Measurements from ENCODE around the gene GPR150.
"Not testable (repeated sequence)": the region's sequence is repeated elsewhere in the genome, so short reads cannot be mapped to it uniquely, and the experiment has no call there.

The GPR150 gene

DNA sequence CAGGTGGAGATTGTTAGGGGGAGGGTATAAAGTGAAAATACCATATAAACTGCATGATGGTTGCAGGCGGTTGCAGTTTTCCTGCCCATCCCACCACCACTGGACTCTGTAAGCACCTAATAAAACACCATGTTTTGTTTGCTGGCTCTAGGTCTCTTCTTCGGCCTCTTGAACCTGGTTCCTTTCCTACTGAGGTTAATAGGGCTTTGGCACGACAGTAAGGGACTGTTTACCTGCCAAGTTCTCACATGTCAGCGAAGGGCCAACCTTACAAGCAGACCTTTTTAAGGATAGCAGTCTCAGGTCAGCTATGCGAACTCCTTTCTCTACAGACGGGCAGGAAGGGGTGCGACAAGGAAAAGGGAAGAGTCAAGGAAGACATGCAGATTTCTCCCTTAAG lies 23.3 kb downstream of the GPR150 start:
- peaks cover 4% of the 10 kb centered on the region for H3K4me1 ChIP-seq (ENCODE audit: control insufficient read depth, low read depth, low read length)
- H3K9ac ChIP-seq (ENCODE audit: low read length) = no peak overlapping the region
- H3K36me3 ChIP-seq (ENCODE audit: control insufficient read depth, low read depth, low read length) = no peaks in the 10 kb centered on the region
- H3K27ac ChIP-seq (ENCODE audit: low read length) = no peak overlapping the region
- no peaks in the 10 kb centered on the region for H3K9me3 ChIP-seq (ENCODE audit: control insufficient read depth, low read depth, low read length)
- H3K27me3 ChIP-seq (ENCODE audit: control insufficient read depth, insufficient read depth, low read length) = no peaks in the 10 kb centered on the region
- no peak overlapping the region for H3K4me3 ChIP-seq (ENCODE audit: low read length)

DNA sequence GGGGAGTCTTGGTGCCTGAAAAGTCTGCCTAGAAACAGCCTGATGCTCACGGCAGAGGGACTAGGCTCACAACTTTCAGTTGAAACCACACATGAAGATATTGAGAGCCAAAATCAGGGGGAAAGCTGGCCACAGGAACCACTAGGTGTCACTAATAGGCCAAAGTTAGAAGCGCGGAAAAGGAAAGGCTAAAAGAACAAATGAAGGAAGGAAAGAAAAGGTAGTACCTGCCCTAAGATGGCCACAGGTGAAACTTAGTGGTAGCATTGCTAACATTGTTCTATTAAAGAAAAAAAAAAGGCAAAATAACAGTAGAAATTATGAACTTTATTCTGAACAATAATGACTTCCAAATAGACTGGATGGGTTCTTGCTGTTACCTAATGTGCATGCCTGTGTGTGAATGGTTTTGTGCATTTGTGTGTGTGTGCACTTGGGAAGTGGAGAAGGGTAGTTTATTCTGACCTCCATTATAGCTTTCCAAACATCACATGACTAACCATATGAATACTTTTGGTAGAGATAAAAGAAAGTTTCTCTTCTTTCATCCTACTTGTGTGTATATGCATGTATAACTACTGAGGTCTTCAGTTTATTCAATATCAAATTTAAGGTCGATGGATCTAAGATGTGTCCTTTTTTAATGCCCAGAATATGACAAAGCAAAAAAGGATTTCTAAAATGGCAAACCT lies 24.6 kb downstream of the GPR150 start:
- Histone ChIP-seq H3K36me3 (ENCODE audit: control insufficient read depth, low read depth, low read length) (no peaks in the 10 kb centered on the region), H3K4me1 (ENCODE audit: control insufficient read depth, low read depth, low read length) (peaks cover 4% of the 10 kb centered on the region), H3K27ac (ENCODE audit: low read length) (no peak overlapping the region), H3K4me3 (ENCODE audit: low read length) (no peak overlapping the region), H3K27me3 (ENCODE audit: control insufficient read depth, insufficient read depth, low read length) (no peaks in the 10 kb centered on the region), H3K9me3 (ENCODE audit: control insufficient read depth, low read depth, low read length) (no peaks in the 10 kb centered on the region), H3K9ac (ENCODE audit: low read length) (no peak overlapping the region)

DNA sequence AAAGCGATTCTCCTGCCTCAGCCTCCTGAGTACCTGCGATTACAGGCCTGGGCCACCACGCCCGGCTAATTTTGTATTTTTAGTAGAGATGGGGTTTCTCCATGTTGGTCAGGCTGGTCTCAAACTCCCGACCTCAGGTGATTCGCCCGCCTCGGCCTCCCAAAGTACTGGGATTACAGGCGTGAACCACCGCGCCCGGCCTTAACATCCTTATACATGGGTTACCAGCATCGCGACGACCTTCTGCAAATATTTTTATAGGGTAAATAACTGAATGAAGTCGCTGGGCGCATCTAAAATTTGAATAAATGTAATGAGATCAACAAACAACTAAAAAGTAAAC lies 26.3 kb downstream of the GPR150 start:
- not testable (repeated sequence) for H3K4me1 ChIP-seq (ENCODE audit: control insufficient read depth, low read depth, low read length); H3K27ac ChIP-seq (ENCODE audit: low read length); H3K36me3 ChIP-seq (ENCODE audit: control insufficient read depth, low read depth, low read length); H3K9ac ChIP-seq (ENCODE audit: low read length); H3K4me3 ChIP-seq (ENCODE audit: low read length); H3K27me3 ChIP-seq (ENCODE audit: control insufficient read depth, insufficient read depth, low read length); H3K9me3 ChIP-seq (ENCODE audit: control insufficient read depth, low read depth, low read length)

DNA sequence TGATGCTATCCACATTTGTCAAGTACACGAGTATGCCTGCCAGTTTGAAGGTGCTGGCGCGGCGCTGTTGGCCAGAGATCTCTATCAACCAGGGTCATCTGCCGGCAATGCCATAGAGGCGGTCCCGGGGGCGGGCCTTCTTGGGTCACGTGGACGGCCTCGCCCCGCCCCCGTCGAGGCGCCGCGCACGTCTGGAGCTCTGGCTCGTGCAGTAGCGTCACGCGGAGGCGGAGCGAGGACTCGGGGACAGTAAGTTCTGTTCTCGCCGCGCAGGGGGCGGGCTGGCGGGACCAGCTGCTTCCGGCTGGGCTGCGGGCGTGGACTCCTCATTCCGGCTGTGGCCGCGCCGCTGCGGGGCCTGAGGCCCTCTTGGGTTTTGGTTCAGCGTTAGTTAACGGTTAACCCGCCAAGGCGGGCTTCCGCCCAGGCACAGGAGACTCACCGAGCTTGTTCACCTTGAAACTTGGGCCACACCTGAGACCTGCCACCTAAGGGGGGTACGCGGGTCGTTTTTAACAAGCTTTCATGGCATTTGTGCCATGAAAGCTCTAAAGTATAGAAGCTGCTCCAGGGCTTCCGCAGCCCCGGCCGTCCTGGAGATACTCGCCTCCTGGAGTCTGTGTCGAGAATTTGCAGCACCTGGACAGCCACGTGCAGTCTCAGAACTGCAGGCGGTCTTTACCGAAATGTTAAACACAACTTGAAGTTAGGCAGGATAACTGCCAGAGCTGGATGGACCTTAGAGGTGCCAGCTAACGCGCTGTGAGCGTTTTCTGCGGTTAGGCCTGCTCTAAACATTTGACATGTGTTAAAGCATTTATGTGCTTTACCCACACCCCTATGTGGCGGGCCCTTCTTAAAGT lies 26.9 kb downstream of the GPR150 start, which contains the start of gene RFESD:
TSS of gene RFESD (plus strand) at position 209 of the 863 bp plus-strand sequence. CDS start 5,495 bp downstream, outside the sequence.
- Histone ChIP-seq H3K27me3 (ENCODE audit: control insufficient read depth, insufficient read depth, low read length) (no peaks in the 10 kb centered on the region), H3K36me3 (ENCODE audit: control insufficient read depth, low read depth, low read length) (no peaks in the 10 kb centered on the region), H3K27ac (ENCODE audit: low read length) (no peak within 1 kb of the TSS), H3K4me3 (ENCODE audit: low read length) (peak within 1 kb of the TSS; percentile 62), H3K4me1 (ENCODE audit: control insufficient read depth, low read depth, low read length) (peaks cover 4% of the 10 kb centered on the region), H3K9me3 (ENCODE audit: control insufficient read depth, low read depth, low read length) (no peaks in the 10 kb centered on the region), H3K9ac (ENCODE audit: low read length) (peak within 1 kb of the TSS; percentile 47)

DNA sequence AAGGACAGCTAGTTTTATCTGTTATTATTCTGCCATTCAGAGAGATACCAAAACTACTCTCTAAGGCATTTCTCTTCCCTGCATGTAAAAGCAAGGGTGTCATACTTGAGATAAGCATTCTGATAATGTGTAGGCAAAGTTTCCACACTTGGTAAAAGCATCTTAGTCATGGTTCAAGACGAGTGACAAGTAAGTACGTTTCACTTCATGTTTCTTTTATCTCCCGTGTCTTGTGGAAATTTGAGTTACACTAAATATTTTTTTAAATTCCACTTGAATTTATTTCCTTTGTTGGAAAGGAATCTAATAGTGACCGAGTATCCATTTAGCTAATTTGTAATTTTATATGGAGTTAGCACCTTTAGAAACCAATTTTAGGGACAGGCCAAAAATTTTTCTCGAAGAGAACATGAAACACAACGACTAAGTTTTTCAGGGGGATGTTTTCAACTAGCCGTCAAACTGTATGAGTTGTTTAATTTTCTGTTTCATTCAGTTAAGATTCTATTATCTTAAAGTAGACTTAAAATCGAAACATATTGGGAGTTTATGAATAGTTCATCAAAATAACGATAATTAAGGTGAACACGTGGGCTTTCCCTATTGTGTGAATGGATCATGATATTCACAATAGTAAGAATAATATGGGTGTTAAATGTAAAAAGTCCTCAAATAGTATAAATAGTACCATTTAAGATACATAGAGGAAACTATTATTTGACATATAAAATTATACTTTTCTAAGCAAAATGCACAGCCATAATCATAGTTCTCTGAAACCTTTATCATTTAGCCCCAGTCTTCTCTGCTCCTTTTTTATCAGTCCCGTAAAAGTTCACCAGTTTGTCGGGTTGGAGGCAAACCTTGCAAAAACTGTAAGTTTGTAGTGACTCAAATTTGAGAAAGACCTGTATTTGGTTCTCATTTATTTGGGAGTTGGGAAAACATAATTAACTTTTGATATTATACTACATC lies 28.3 kb downstream of the GPR150 start:
- Histone ChIP-seq H3K9ac (ENCODE audit: low read length) (no peak overlapping the region), H3K4me3 (ENCODE audit: low read length) (no peak overlapping the region), H3K4me1 (ENCODE audit: control insufficient read depth, low read depth, low read length) (peaks cover 4% of the 10 kb centered on the region), H3K27ac (ENCODE audit: low read length) (no peak overlapping the region), H3K9me3 (ENCODE audit: control insufficient read depth, low read depth, low read length) (no peaks in the 10 kb centered on the region), H3K36me3 (ENCODE audit: control insufficient read depth, low read depth, low read length) (no peaks in the 10 kb centered on the region), H3K27me3 (ENCODE audit: control insufficient read depth, insufficient read depth, low read length) (no peaks in the 10 kb centered on the region)

DNA sequence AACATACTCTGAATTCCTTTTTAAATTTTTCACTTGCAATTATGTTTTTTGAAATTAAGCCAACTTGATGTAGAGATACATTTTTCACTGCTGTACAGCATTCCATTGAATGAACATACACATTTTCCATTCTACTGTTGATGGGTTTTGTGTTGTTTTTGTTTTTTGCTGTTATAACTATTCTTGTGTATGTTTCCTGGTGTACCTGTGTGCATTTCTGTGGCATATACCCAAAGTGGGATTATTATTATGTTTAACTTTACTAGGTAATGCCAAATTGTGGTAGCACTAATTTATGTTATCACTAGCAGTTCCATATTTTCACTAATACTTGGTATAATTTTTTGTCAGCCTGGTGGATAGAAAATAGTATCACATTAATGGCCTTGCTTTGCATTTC lies 29.4 kb downstream of the GPR150 start:
- Histone ChIP-seq H3K36me3 (ENCODE audit: control insufficient read depth, low read depth, low read length) (no peaks in the 10 kb centered on the region), H3K27me3 (ENCODE audit: control insufficient read depth, insufficient read depth, low read length) (no peaks in the 10 kb centered on the region), H3K9ac (ENCODE audit: low read length) (no peak overlapping the region), H3K27ac (ENCODE audit: low read length) (no peak overlapping the region), H3K4me1 (ENCODE audit: control insufficient read depth, low read depth, low read length) (peaks cover 4% of the 10 kb centered on the region), H3K4me3 (ENCODE audit: low read length) (no peak overlapping the region), H3K9me3 (ENCODE audit: control insufficient read depth, low read depth, low read length) (no peaks in the 10 kb centered on the region)

DNA sequence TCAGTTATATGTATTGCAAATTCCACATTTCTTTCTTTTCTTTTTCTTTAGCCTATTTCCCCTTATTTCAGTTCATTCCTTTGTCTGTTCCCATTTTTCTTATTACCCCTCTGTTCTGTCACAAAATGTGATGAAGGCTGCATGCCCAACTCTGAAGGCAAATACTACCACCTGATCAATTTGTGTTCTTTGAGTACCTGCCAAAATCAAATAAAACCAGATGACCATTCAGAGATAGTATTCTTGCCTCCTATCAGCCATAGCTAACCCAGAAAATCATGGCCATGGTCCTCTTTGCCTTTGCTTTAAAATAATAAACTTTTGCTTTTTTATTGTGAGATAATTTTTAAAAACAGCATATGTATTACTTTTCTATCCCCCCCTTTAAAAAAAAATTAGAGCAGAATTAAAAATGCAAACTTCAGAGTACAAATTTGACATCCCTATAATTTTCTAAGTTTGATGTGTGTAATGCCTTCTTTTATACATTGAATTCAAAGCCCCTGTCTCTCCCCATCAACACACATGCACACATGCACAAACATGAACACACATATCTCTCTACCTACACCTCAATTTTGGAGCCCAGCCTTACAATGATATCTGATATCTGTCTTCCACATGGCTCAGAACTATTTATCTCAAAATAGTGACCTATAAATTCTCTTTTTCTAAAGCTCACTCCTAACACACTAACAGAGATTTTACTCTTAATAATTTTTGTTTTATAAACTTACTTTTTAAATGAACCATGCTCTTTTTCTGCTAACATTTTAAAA lies 30.1 kb downstream of the GPR150 start:
- no peak overlapping the region for H3K4me3 ChIP-seq (ENCODE audit: low read length)
- peaks cover 4% of the 10 kb centered on the region for H3K4me1 ChIP-seq (ENCODE audit: control insufficient read depth, low read depth, low read length)
- H3K9me3 ChIP-seq (ENCODE audit: control insufficient read depth, low read depth, low read length) = no peaks in the 10 kb centered on the region
- H3K27me3 ChIP-seq (ENCODE audit: control insufficient read depth, insufficient read depth, low read length) = no peaks in the 10 kb centered on the region
- H3K36me3 ChIP-seq (ENCODE audit: control insufficient read depth, low read depth, low read length) = no peaks in the 10 kb centered on the region
- no peak overlapping the region for H3K9ac ChIP-seq (ENCODE audit: low read length)
- H3K27ac ChIP-seq (ENCODE audit: low read length) = no peak overlapping the region

DNA sequence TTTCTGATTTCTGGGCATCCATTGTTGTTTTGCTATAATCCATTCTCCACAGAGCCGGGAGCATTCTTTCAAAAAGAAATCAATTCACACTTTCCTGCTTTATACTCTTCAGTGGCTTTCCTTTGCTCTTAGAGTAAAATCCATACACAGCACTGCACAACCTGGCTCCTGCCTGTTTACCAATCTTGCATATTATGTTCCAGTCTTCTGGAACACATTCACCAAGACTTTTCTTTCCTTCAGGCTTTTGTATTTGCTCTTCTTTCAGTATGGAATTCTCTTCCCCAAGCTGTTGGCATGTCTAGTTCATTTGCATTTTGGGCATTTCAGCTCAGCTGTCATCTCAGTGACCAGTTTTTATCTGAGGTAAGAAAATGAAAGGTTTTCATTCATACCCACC lies 33.0 kb downstream of the GPR150 start:
- Histone ChIP-seq H3K9ac (ENCODE audit: low read length) (no peak overlapping the region), H3K27ac (ENCODE audit: low read length) (no peak overlapping the region), H3K4me1 (ENCODE audit: control insufficient read depth, low read depth, low read length) (no peaks in the 10 kb centered on the region), H3K27me3 (ENCODE audit: control insufficient read depth, insufficient read depth, low read length) (no peaks in the 10 kb centered on the region), H3K9me3 (ENCODE audit: control insufficient read depth, low read depth, low read length) (no peaks in the 10 kb centered on the region), H3K36me3 (ENCODE audit: control insufficient read depth, low read depth, low read length) (no peaks in the 10 kb centered on the region), H3K4me3 (ENCODE audit: low read length) (no peak overlapping the region)

DNA sequence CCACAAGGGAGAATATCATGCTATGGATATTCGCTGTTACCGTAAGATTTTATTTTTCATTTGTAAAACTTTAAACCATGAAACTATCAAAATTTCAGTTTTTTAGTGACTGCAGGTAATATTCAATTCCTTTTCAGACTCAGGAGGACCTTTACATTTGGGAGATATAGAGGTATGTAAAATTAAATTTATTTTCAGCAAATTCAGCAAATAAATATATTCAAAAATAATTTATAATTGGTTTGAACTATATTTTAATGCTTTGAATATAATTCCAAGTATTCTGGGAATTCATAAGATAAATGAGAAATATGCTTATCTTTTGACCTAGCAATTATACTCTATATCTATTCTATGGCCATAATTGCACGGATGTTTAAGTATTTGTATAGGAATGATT lies 34.3 kb downstream of the GPR150 start:
- Histone ChIP-seq H3K27me3 (ENCODE audit: control insufficient read depth, insufficient read depth, low read length) (no peaks in the 10 kb centered on the region), H3K4me1 (ENCODE audit: control insufficient read depth, low read depth, low read length) (no peaks in the 10 kb centered on the region), H3K36me3 (ENCODE audit: control insufficient read depth, low read depth, low read length) (no peaks in the 10 kb centered on the region), H3K9me3 (ENCODE audit: control insufficient read depth, low read depth, low read length) (no peaks in the 10 kb centered on the region), H3K9ac (ENCODE audit: low read length) (no peak overlapping the region), H3K27ac (ENCODE audit: low read length) (no peak overlapping the region), H3K4me3 (ENCODE audit: low read length) (no peak overlapping the region)

DNA sequence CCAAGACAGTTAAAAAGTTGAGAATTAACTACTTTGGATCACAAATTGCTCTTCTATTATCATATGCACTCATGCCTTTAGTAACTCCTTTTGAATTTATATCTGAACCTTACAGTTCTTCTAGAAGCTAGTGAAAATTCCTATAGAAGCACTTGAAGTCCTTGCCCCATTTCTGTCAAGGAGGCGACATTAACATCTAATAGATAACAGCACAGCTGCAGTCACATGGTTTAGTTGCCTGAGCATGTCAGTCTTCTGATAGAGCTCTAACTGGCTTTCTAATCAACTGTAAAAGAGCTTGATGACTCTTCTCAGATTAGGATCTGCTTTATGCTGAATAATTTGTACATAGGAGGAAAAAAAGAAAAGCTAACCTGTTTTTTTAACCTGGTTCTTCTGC lies 35.7 kb downstream of the GPR150 start:
- H3K27me3 ChIP-seq (ENCODE audit: control insufficient read depth, insufficient read depth, low read length) = no peaks in the 10 kb centered on the region
- no peaks in the 10 kb centered on the region for H3K36me3 ChIP-seq (ENCODE audit: control insufficient read depth, low read depth, low read length)
- H3K4me1 ChIP-seq (ENCODE audit: control insufficient read depth, low read depth, low read length) = peaks cover 7% of the 10 kb centered on the region
- H3K9ac ChIP-seq (ENCODE audit: low read length) = no peak overlapping the region
- H3K4me3 ChIP-seq (ENCODE audit: low read length) = no peak overlapping the region
- H3K9me3 ChIP-seq (ENCODE audit: control insufficient read depth, low read depth, low read length) = no peaks in the 10 kb centered on the region
- H3K27ac ChIP-seq (ENCODE audit: low read length) = no peak overlapping the region

DNA sequence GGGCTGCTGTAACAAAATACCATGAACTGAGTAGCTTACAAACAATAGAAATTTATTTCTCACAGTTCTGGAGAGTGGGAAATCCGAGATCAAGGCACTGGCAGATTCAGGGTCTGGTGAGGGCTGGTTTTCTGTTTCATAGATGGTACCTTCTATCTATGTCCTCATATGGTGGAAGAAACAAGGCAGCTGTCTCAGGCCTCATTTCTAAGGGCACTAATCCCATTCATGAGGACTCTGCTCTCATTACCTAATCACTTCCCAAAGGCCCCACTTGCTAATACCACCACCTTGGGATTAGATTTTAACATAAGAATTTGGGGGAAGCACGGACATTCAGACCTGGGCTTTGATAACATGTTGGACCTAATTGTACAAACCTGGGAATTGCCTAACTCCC lies 40.2 kb downstream of the GPR150 start:
- H3K36me3 ChIP-seq (ENCODE audit: control insufficient read depth, low read depth, low read length) = no peaks in the 10 kb centered on the region
- no peak overlapping the region for H3K27ac ChIP-seq (ENCODE audit: low read length)
- H3K4me3 ChIP-seq (ENCODE audit: low read length) = no peak overlapping the region
- H3K9ac ChIP-seq (ENCODE audit: low read length) = no peak overlapping the region
- no peaks in the 10 kb centered on the region for H3K9me3 ChIP-seq (ENCODE audit: control insufficient read depth, low read depth, low read length)
- H3K4me1 ChIP-seq (ENCODE audit: control insufficient read depth, low read depth, low read length) = peaks cover 7% of the 10 kb centered on the region
- no peaks in the 10 kb centered on the region for H3K27me3 ChIP-seq (ENCODE audit: control insufficient read depth, insufficient read depth, low read length)
